CD14-positive monocyte (primary cell): ENCODE results near the gene HSD17B4. TPM values are rescaled to one million over a fixed set of nuclear protein-coding genes. Genes with fewer than 3 reads are reported as not detected.

Experiments used
- DNase-seq, 3 donors: peaks; one replicate each; pipeline ENCODE4 v3.0.0-alpha.2; 2011 to 2022
- H2AFZ ChIP-seq: 2 replicates; pipeline ENCODE4 v1.6.0; 2012; ENCODE audit warnings: mild to moderate bottlenecking, low read depth, low read length, inconsistent platforms; ENCODE audit not compliant: insufficient read depth, poor library complexity, severe bottlenecking
- H3K27ac ChIP-seq, 2 donors: 1 replicate in 1 of 2; 2 replicates in 1 of 2; pipeline ENCODE4 v1.5.1; 2012 to 2013; ENCODE audit warnings: low read length in 2 of 2, control low read depth in 1 of 2, inconsistent platforms in 1 of 2, low read depth in 1 of 2, mild to moderate bottlenecking in 1 of 2
- H3K27me3 ChIP-seq, 2 donors: one replicate each; pipeline versions ENCODE4 v1.6.0 to v1.6.1; 2011 to 2013; ENCODE audit warnings: low read length in 2 of 2; ENCODE audit not compliant: control insufficient read depth in 2 of 2, insufficient read depth in 2 of 2
- H3K36me3 ChIP-seq, 2 donors: replicated peaks in 1 of 2; 1 replicate in 1 of 2; 2 replicates in 1 of 2; pipeline versions ENCODE4 v1.5.1 to v1.6.1; 2012 to 2013; ENCODE audit warnings: low read length in 2 of 2, control low read depth in 1 of 2, inconsistent platforms in 1 of 2, mild to moderate bottlenecking in 1 of 2; ENCODE audit not compliant: insufficient read depth in 2 of 2, control insufficient read depth in 1 of 2
- H3K4me1 ChIP-seq, 2 donors: 1 replicate in 1 of 2; 2 replicates in 1 of 2; pipeline versions ENCODE4 v1.5.1 to v1.6.1; 2012 to 2013; ENCODE audit warnings: low read length in 2 of 2, control low read depth in 1 of 2, inconsistent platforms in 1 of 2, mild to moderate bottlenecking in 1 of 2, moderate library complexity in 1 of 2; ENCODE audit not compliant: insufficient read depth in 2 of 2, control insufficient read depth in 1 of 2
- H3K4me2 ChIP-seq: replicated peaks from 2 replicates; pipeline ENCODE3; 2012; ENCODE audit warnings: low read length, moderate library complexity, mild to moderate bottlenecking; ENCODE audit not compliant: poor library complexity, severe bottlenecking; ENCODE audit errors: extremely low read depth
- H3K4me3 ChIP-seq, 3 experiments: fragments of 200-600 bp in 1 of 3; sonication (generic) in 1 of 3; replicated peaks in 1 of 3; 1 replicate in 2 of 3; 2 replicates in 1 of 3; pipeline ENCODE4 v1.5.1; 2011 to 2013; ENCODE audit warnings: low read length in 3 of 3, mild to moderate bottlenecking in 3 of 3, control low read depth in 2 of 3, low read depth in 2 of 3, inconsistent platforms in 1 of 3, moderate library complexity in 1 of 3
- H3K79me2 ChIP-seq: 2 replicates; pipeline ENCODE4 v1.6.0; 2012; ENCODE audit warnings: mild to moderate bottlenecking, control low read depth, inconsistent platforms, low read length, moderate library complexity; ENCODE audit not compliant: insufficient read depth
- H3K9ac ChIP-seq: 2 replicates; pipeline ENCODE4 v1.6.0; 2017; ENCODE audit warnings: low read length, mild to moderate bottlenecking; ENCODE audit not compliant: insufficient read depth, poor library complexity, severe bottlenecking
- H3K9me3 ChIP-seq, 2 donors: replicated peaks in 1 of 2; 1 replicate in 1 of 2; 2 replicates in 1 of 2; pipeline versions ENCODE4 v1.5.1 to v1.6.1; 2012 to 2013; ENCODE audit warnings: low read length in 2 of 2, control low read depth in 1 of 2; ENCODE audit not compliant: control insufficient read depth in 1 of 2, insufficient read depth in 1 of 2
- H4K20me1 ChIP-seq: 2 replicates; pipeline ENCODE4 v1.6.0; 2012; ENCODE audit warnings: mild to moderate bottlenecking, low read length, control low read depth, moderate library complexity; ENCODE audit not compliant: insufficient read depth
- H3K27ac Mint-ChIP-seq, 7 donors: one replicate each; pipeline ENCODE4 v1.8.0; 2020; ENCODE audit warnings: mild to moderate bottlenecking in 7 of 7, mixed read lengths in 7 of 7, moderate library complexity in 6 of 7, inconsistent platforms in 2 of 7
- H3K27me3 Mint-ChIP-seq, 3 donors: one replicate each; pipeline ENCODE4 v1.8.0; 2021 to 2022; ENCODE audit warnings: low read depth in 3 of 3, mild to moderate bottlenecking in 3 of 3, mixed read lengths in 3 of 3, moderate library complexity in 3 of 3, inconsistent platforms in 1 of 3
- H3K36me3 Mint-ChIP-seq, 2 donors: one replicate each; pipeline ENCODE4 v1.8.0; 2020; ENCODE audit warnings: mixed read lengths in 2 of 2, inconsistent platforms in 1 of 2, mild to moderate bottlenecking in 1 of 2
- H3K4me1 Mint-ChIP-seq: one replicate; pipeline ENCODE4 v1.8.0; 2020; ENCODE audit warnings: mild to moderate bottlenecking, mixed read lengths
- H3K4me3 Mint-ChIP-seq, 2 donors: one replicate each; pipeline ENCODE4 v1.8.0; 2020; ENCODE audit warnings: mild to moderate bottlenecking in 2 of 2, mixed read lengths in 2 of 2, moderate library complexity in 1 of 2
- H3K9me3 Mint-ChIP-seq, 7 donors: one replicate each; pipeline ENCODE4 v1.8.0; 2020 to 2022; ENCODE audit warnings: mixed read lengths in 7 of 7, mild to moderate bottlenecking in 6 of 7, moderate library complexity in 6 of 7, inconsistent platforms in 2 of 7
- WGBS: methylation state at CpG from one replicate; pipeline ENCODE4 v1.1.5; 2013; ENCODE audit warnings: missing lambda C conversion rate; ENCODE audit not compliant: insufficient coverage; 5-methylcytosine and 5-hydroxymethylcytosine counted together
- intact Hi-C, 2 donors: fragments of 100-400 bp; cut with micrococcal nuclease; formaldehyde crosslinking; loops; one replicate each; pipeline versions ENCODE4 v1.15.0 to v1.15.1; 2023
- polyA plus RNA-seq, 3 donors: library from polyadenylated mRNA; depleted of rRNA in 1 of 3; unstranded in 2 of 3; stranded (reverse) in 1 of 3; fragments of 300-500 nt in 2 of 3; fragments of >200 nt in 1 of 3; fragmentation: Illumina TruSeq in 2 of 3; gene quantifications; 1 replicate in 2 of 3; 2 replicates in 1 of 3; pipeline ENCODE4 v1.2.3, GENCODE V29; 2012 to 2021
- TF ChIP-seq, protein P1 (sequence below): fragments of 200-600 bp; IDR thresholded peaks from one replicate; pipeline ENCODE4 v1.8.0; 2022; ENCODE audit warnings: antibody characterized with exemption, mild to moderate bottlenecking

The HSD17B4 gene
- polyA plus RNA-seq, 3 donors, result 78.2 to 167 (median 158) TPM

DNA sequence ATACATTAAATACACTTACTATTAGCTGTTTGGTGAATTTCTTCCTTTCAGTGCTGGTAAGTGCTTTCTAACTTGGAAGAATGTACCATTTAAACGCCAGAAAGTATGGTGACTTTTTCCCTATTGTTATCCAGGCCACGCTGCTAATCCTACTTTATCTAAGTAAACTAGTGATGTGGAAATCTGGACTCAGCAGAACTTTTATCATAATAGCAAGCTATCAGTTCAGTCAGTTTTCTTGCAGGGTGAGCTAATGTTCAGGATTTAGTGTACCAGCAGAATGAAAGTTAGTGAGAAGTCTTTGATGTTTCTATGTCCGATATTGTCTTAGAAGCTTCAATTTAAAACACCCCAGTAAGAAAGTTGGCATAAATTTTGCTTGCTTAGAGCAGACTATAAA is 72.2 kb downstream of the HSD17B4 start:
- H3K36me3 ChIP-seq, result peaks cover 28 to 46% of the 10 kb centered on the region in 2 donors
- intact Hi-C loops, result no loop called here
- H3K27ac Mint-ChIP-seq, result no peak overlapping the region

DNA sequence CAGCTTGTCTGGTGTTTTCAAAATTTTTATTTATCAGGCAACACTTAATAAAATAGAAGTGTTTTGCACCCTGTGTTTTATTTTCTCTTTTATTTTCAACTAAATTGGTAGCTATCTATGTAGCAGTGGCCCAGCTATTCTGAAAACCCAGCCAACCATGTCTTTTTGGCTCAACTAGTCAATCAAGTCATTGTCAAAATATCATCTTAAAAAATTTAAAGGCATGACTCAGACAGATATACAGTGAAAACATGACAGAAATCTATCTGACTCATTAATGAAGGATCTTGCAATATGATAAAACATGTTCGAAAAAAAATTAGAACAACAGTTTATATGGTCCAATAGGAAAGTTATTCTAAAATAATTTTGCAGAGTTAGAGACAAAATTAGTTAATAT is 75.1 kb downstream of the HSD17B4 start:
- no peak overlapping the region for H3K4me2 ChIP-seq
- no peaks in the 10 kb centered on the region for H3K79me2 ChIP-seq
- intact Hi-C loops, result no loop called here
- H3K36me3 Mint-ChIP-seq, result peaks cover 38 to 54% of the 10 kb centered on the region in 2 donors
- no peak overlapping the region for H3K27ac Mint-ChIP-seq
- no peak overlapping the region for H3K4me3 ChIP-seq
- no peak overlapping the region for H3K9ac ChIP-seq
- DNase-seq, result no peak
- peaks cover 43 to 71% of the 10 kb centered on the region in 2 donors for H3K36me3 ChIP-seq
- no peaks in the 10 kb centered on the region for H3K27me3 ChIP-seq
- no CpG with 5 or more reads among the region's 1 CpG for WGBS
- H3K27me3 Mint-ChIP-seq, result no peaks in the 10 kb centered on the region
- TF ChIP-seq, protein P1, sequence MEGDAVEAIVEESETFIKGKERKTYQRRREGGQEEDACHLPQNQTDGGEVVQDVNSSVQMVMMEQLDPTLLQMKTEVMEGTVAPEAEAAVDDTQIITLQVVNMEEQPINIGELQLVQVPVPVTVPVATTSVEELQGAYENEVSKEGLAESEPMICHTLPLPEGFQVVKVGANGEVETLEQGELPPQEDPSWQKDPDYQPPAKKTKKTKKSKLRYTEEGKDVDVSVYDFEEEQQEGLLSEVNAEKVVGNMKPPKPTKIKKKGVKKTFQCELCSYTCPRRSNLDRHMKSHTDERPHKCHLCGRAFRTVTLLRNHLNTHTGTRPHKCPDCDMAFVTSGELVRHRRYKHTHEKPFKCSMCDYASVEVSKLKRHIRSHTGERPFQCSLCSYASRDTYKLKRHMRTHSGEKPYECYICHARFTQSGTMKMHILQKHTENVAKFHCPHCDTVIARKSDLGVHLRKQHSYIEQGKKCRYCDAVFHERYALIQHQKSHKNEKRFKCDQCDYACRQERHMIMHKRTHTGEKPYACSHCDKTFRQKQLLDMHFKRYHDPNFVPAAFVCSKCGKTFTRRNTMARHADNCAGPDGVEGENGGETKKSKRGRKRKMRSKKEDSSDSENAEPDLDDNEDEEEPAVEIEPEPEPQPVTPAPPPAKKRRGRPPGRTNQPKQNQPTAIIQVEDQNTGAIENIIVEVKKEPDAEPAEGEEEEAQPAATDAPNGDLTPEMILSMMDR, result no peak
- no peaks in the 10 kb centered on the region for H4K20me1 ChIP-seq
- H2AFZ ChIP-seq, result no peak overlapping the region
- no peak overlapping the region for H3K4me3 Mint-ChIP-seq
- H3K9me3 Mint-ChIP-seq, result no peaks in the 10 kb centered on the region
- H3K4me1 ChIP-seq, result no peaks in the 10 kb centered on the region
- no peaks in the 10 kb centered on the region for H3K9me3 ChIP-seq
- no peak overlapping the region for H3K27ac ChIP-seq
- peaks cover 6% of the 10 kb centered on the region for H3K4me1 Mint-ChIP-seq

More for the DNA sequence above, 72.2 kb downstream of the HSD17B4 start:
- DNase-seq, result no peak
- Histone ChIP-seq H3K4me3 (no peak overlapping the region), H3K4me1 (no peaks in the 10 kb centered on the region), H3K79me2 (no peaks in the 10 kb centered on the region), H3K9ac (no peak overlapping the region), H3K4me2 (no peak overlapping the region), H4K20me1 (no peaks in the 10 kb centered on the region), H3K27ac (no peak overlapping the region), H3K27me3 (no peaks in the 10 kb centered on the region), H2AFZ (no peak overlapping the region), H3K9me3 (no peaks in the 10 kb centered on the region)
- peaks cover 39 to 55% of the 10 kb centered on the region in 2 donors for H3K36me3 Mint-ChIP-seq
- no peaks in the 10 kb centered on the region for H3K27me3 Mint-ChIP-seq
- no peak overlapping the region for H3K4me3 Mint-ChIP-seq
- WGBS, result no CpG with 5 or more reads among the region's 3 CpGs
- TF ChIP-seq, protein P1, result no peak
- H3K4me1 Mint-ChIP-seq, result peaks cover 6% of the 10 kb centered on the region
- H3K9me3 Mint-ChIP-seq, result peaks cover 0 to 3% (median 0%) of the 10 kb centered on the region in 7 donors
